Erythroblast (primary cell): ENCODE data around the gene SLCO2B1.

Experiments used
- GATA1 ChIP-seq: IDR thresholded peaks from 2 replicates; pipeline ENCODE4 v1.6.1; 2011; ENCODE audit warnings: low read depth, mild to moderate bottlenecking, control low read depth, low read length, moderate library complexity
- POLR2A ChIP-seq: IDR thresholded peaks from 2 replicates; pipeline ENCODE4 v1.6.1; 2011; ENCODE audit warnings: mild to moderate bottlenecking, low read length

DNA sequence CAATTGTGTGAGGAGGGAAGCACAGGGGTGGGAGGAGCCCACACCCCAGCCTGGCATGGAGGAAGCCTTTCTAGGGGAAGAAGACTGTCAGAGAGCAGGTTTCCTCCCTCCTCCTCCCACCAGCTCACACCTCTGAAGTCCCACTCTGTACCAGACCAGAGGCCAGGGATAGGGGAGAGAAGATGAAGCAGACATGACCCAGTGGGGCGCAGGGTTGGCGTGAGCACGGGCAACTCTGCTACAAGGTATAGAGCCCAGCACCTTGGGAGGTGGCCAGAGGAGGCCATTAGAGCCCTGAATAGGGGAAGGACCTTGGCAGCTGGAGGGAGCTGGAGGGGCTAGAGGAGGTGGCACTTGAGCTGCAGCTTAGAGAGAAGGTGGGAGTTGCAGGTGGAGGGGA lies 15.9 kb downstream of the SLCO2B1 start:
- no peak for TF ChIP-seq POLR2A
- TF ChIP-seq GATA1, result no peak
